DMS79 (cell line): Measurements from ENCODE around the gene COMMD7.
"Not testable (repeated sequence)": the region's sequence is repeated elsewhere in the genome, so short reads cannot be mapped to it uniquely, and the experiment has no call there.

ENCODE experiments used
- DNase-seq: peaks from one replicate; lab custom pipeline; 2025; lab: John Stamatoyannopoulos, UW

The COMMD7 gene

DNA sequence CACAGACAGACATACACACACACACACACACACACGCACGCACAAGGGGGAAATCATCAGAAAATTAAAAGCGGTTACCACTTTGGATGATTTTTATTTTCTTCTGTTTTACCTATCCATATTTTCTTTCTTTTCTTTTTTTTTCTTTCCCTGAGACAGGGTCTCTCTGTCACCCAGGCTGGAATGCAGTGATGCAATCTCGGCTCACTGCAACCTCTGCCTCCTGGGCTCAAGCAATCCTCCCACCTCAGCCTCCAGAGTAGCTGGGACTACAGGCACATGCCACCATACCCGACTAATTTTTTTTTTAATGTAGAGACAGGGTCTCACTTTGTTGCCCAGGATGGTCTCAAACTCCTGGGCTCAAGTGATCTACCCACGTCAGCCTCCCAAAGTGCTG lies 14.8 kb downstream of the COMMD7 start:
- not testable (repeated sequence) for DNase-seq

DNA sequence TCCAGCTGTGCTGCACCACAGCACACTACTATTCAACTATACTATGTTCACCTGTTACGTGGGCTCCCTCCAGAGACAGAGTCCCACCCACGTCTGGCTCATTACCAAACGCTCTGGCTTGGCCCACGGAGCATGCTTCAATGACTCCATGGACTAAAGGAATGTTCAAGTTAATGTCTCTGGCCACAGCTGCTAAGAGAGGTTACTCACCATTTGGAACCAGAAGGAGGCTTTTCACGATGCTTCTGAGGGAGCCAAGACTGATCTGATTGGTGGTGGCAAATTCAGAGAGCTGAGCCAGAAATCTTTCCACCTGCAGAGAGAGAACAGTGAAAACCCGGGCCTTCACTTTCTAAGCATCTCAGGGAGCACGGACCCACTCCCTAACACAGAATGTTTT lies 15.6 kb downstream of the COMMD7 start:
- peak; percentile 29 for DNase-seq

DNA sequence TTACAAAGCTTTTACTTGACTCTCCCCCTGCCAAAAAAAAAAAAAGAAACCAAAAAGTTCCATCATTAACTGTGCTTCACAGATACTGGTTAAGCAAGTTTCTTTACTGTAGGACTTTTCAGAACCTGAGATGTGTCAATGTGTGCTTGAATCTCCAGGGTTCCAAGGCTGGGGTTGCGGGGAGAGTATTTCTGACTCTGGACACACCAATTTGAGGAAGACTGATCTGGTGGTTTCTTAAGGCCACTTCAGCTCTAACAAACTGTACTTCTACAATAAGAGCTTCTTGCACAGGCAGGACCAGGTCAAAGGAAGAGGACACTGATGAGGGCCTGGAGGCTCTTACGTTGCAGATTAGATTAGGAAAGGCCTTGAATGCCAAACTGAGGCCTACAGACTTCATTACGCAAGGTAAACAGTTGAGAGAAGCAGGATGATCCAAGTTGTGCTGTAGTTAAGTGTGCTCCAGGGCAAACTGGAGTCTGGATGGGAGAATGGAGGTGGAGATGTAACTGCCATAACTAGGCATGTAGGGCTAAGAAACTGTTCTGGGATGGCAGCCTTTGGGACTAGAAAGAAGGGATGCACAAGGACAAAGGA lies 24.4 kb downstream of the COMMD7 start:
- DNase-seq = no peak

DNA sequence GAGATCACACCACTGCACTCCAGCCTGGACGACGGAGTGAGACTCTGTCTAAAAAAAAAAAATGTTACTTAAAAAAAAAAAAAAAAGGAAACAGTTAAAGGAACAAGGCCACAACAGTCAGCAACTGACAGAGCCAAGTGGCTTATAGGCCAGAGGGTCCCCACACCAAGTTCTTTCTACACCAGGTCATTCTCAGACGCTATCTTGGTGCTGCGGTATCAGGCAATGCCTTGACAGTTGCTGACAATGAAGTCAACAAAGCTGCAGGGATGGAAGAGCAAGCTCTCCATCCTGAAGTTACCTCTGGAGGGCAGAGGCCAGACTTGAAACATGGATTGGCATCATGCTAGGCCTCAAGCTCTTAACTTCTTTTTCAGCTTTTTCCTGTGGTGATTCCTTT lies 31.9 kb downstream of the COMMD7 start:
- DNase-seq = no peak

DNA sequence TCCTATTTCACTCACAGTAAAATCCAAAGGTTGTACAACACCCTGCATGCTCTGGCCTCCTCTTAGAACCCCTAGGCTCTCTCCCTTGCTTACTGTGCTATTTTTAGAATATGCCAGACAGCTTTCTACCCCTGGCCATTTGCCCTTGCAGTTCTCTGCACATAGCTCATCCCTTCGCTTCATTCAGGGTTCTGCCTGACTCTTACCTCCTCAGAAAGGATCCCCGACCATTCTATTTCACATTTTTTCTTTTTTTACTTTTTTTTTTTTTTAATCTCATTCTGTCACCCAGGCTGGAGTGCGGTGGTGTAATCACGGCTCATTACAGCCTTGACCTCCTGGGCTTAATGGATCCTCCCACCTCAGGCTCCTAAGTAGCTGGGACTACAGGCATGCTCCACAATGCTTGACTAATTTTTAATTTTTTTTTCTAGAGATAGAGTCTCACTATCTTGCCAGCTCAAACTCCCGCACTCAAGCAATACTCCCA lies 33.6 kb downstream of the COMMD7 start:
- no peak for DNase-seq

DNA sequence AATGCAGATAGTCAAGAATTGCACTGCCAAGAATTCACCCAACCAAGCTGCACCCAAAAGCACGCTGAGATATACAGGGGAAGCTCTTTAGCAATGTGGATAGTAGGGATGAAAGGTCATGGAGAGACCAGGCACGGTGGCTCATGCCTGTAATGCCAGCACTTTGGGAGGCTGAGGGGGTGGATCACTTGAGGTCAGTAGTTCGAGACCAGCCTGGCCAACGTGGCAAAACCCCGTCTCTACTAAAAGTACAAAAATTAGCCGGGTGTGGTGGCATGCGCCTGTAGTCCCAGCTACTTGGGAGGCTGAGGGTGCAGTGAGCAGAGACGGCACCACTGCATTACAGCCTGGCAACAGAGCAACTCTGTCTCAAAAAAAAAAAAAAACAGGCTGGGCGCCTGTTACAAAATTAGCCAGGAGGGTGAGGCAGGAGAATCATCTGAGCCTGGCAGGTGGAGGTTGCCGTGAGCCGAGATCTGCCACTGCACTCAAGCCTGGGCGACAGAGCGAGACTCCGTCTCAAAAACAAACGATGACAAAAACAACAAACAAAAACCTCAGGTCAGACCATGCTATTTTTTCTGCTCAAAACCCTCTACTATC lies 34.1 kb downstream of the COMMD7 start:
- not testable (repeated sequence) for DNase-seq

DNA sequence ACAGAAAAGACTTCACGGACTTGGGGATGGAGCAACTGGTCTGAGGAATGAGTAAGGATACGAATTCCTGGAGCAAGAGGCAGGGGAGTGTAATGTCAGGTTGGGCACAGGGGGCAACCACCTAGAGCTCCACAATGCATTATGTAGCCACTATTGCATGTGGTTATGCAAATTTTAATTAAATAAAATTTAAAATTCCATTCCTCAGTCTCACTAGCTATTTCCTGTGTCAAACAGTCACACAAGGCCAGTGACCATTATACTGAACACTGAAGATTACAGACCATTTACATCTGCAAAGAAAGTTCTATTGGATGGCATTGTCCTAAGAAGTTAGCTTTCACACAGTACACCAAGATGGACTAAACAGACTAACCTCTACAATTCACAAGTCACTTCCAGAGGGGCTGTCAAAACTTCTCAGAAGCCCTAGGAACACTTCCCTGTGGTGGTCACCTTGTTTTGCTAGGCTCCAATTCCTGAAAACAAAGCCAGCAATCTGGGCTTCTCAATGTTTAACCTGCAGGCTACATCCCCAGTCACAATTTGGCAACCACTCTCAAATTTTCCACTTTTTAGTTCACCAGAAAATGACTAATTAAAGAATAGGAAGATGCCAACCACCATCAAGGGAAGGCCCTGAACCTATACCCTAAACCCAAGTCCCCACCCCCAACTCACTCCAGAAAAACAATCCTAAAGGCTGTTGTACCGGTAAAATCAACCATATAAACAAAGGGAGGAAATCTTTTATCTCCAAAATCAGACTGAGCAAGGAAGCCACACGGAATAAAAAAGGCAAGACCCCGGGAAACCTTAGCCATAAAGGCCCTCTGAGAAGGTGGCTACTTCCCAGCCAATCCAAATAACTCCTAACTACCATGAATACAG lies 35.3 kb downstream of the COMMD7 start:
- no peak for DNase-seq

DNA sequence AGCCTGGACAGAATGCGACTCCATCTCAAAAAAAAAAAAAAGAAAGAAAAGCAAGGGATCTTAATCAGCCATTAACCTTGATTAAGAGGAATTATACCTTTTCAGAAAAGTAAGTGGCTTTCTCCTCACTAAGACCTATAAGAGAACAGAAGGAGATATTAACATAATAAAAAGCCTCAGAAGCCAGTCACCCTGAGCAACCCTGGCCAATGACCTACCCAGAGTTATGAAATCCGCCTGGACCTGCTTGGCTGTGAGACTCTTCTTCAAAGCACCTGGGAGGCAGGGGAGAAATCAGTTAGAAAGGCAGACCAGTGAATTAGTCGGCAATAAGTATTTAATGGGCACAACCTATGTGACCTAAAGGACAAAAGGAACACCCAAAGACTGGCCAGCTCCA lies 36.8 kb downstream of the COMMD7 start:
- no peak for DNase-seq

DNA sequence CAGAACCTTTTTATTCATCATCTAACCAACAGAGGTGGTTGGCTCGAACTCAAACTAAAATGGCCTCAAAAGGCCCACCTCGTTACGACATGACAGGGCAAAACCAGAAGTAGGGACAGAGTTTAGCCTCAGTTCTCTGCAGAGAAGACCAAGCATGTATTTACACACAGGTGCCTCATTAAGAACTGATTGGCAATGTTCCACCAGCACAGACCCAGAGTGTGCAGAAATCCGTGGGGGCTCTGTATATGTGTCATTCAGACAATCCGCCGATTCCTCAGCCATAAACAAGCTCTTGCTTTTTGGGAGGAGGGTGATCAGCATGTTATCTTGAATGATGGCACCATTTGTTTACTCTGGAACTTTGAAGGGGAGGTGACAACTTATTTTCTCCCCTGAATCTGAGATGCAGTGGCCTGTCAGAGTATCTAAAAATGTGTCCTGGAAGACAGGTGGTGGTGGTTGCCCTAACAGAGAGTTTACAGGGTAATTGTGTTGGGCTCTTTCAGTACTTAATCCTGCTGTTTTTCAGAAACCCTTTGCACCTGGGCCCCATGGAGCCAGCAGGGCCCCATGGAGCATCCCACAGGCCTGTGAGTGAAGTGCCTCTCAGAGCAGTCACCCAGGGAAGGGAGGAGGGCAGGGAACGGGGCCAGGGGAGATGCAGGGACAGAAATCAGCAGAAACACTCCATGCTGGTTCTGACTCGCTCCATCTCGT lies 40.4 kb downstream of the COMMD7 start:
- DNase-seq = no peak

DNA sequence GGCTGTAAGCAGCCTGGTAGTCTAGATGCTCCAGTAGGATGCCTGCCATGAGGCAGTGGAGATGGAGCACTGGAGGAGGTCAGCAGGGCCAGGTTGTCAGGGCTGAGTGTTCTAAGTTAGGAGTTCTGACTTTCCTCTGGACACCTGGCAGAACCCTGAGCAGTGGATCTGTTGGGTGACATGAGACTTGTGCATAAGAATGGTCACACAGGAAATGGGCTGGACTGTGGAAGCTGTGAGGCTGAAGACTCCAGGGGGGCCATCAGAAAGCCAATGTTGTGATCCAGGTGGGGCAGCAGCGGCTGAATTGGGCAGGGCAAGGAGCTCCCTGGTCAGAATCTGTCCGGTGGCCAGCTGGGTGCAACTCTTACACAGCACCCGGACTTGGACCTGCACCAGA lies 45.7 kb downstream of the COMMD7 start:
- no peak for DNase-seq

DNA sequence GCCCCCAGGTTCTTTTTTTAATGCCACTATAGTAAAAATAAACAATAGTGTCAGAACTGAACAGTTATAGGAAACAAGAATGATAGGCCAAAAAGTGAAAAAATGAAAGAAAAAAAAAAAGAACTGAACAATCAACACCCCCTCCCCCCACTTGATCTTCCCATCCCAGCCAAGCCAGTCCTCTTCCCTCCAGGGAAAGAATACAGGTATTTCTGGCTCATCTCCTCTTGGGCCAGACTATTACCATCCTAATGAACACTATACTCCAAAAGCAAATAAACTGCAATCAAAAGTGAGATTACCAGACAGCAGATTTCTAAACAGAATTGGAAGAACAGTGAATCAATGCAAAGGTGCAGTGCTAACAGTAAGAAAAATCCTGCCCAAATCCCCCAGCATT lies 48.2 kb downstream of the COMMD7 start:
- DNase-seq = no peak

DNA sequence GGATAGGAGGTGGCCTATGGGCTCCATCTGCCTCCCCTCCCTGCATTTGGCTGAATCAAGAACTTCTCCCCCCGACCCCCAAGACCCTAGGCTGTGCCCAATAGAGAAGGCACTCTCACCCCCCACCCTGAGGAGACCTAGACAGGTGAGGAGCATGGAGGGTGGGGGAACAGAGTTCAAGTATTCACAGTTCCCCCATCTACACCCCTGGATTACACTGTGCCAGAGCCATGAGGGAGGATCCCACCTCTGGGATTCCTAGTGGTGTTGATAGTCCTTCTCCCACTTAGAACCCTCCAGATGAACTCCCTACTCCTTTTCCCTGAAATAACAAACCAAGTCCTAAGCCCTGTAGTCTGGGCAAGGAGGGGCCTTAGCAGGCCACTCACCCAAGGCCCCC lies 54.3 kb downstream of the COMMD7 start:
- not testable (repeated sequence) for DNase-seq

DNA sequence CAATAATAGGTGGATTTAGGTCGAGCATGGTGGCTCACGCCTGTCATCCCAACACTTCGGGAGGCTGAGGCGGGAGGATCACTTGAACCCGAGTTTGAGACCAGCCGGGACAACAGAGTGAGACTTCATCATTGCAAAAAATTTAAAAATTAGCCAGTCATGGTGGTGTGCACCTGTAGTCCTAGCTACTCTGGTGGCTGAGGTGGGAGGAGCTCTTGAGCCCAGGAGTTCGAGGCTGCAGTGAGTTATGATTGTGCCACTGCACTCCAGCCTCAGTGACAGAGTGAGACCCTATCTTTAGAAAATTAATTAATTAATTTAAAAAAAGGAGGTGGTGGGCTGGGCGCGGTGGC lies 56.1 kb downstream of the COMMD7 start:
- DNase-seq = no peak

DNA sequence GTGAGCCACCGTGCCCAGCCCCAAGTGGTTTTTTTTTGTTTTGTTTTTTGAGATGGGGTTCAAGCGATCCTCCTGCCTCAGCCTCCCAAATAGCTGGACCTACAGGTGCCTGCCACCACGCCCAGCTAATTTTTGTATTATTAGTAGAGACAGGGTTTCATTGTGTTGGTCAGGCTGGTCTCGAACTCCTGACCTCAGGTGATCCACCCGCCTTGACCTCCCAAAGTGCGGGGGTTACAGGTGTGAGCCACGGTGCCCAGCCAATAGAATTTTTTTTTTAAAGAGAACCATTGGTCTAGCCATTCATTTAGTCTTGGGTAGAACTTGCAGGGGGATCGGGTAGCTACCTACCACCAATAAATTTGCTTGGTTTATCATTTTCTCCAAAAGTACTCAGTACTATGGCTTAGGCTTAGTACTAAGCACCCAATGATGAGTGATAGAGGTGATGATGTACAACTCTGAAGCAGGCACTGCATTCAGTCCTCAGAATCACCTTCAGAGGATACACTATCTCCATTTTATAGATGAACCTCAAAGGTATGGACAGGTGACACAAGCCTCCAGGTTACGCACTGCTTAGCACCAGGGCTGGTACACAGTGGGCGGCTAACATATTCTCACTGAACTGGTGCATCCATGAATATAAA lies 56.6 kb downstream of the COMMD7 start:
- DNase-seq = no peak

DNA sequence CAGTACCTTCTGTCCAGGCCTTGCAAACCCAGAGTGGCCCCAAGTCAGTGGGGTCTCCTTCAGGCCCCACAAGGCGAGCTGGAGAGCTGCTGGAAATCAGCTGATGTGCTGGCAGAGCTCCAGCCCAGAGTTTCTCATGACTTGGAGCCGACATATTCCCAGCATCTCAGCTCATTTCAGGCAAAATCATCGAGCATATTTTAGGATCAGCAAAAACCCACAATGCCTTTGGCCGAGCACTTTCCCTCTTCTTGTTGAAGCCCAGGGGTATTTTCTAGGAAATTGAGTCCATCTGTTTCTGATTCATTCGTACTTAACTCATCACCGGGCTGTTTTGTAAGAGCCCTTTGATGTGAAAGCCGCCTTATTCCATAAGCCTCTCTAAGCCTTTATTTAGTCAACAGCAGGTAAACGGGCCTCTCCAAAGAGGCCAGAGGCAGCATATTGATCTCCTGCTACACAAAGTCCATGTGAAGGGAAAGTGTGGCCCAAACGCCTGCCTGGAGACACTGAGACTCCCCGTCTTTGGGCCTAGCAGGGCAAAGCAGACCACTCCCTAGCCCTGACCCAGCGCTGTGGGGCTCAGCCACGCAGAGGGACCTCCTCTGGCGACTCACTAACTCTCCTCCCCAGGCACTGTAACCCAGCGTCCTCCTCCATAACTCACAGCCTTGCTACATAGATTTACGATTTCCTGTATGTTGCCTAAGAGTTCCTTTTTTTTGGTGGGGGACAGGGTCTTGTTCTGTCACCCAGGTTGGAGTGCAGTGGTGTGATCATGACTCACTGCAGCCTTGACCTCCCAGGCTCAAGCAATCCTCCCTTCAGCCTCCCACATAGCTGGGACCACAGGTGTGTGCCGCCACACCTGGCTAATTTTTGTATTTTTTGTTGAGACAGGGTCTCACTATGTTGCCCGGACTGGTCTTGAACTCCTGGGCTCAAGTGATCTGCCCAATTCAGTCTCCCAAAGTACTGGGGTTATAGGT lies 57.4 kb downstream of the COMMD7 start:
- DNase-seq = no peak

DNA sequence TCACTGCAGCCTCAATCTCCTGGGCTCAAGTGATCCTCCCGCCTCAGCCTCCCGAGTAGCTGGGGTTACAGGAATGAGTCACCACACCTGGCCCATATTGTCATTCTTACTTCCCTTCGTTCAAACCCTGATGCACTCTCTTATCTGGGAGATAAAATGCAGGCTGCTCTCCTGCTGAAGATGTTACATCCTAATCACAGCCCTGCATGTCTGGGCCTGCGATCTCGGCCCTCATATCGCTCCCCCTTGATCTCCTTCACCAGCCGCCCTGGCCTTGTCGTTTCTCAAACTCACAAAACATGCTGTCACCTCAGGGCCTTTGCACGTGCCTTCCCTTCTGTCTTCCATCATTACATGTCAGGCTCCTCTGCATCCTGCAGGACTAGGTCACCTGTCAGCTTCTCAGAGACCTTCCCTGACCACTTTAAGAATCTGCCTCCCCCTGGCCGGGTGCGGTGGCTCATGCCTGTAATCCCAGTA lies 60.7 kb downstream of the COMMD7 start:
- no peak for DNase-seq

DNA sequence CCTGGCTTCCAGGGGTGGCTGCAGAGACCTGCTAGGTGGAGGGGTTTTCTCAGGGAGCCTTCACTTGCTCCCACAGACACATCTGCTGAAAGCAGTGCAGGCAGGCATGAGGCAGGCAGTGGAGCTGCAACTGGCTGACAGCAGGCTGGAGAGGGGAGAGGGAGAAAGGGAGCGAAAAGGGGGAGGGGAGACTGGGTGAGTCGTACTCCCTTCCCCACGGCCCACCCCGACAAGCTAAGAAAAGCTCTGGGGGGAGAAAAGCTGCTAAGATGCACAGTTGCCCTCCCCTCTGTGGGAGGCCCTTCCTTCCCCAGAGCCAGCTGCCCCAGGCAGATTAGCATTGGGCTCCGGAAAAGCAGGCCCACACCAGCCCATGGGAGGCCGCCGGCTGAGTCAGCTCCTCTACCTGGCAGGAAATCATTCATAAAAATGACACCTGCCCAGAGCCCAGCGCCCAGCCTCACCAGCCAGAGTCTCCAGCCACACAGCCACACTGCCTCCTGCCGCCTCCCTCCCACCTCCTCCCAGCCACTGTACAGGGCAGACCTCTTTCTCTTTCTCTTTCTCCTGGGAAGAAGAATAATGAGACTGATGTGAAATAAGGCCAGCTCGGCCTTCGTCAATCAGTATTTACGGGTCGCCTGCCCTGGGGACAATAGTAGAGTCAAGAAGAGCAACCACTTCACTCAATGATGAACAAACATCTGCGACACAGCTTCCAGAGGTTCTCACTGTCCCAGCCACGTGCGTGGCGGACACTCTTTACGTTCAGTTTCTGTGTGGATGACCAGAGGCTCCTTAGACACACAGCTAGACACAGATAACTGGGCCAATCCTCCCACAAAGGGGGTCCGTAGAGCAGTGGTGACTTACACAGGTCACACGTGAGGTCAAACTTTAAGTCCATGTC lies 61.8 kb downstream of the COMMD7 start:
- peak; percentile 48 for DNase-seq

DNA sequence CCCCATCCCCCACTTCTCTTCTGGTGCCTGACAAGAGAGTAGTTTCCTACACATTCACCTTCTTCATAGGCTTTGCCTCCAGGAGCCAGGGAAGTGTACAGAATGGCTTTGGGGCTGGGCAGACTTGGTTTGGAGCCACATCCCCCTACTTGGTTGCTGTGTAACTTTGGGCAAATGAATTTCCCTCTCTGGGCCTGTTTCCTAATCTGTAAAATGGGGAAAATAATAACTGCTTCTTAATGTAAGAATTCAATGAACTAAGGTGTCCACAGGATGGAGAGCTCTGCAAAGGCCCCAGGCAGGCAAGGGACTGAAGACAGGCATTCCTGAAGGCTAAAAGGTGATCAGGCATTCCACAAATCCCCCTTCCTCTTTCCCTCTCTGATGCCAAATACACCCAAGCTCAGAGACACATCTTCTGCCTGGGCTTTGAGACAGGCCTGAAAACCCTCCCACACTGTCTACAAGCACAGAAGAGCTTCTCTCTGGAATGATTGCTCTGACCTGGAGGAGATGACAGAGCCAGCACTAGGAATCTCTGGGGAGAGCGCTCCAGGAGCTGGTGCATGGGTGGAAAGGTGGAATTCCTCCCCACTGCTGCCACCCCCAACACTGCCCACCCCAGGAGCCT lies 62.6 kb downstream of the COMMD7 start:
- no peak for DNase-seq

DNA sequence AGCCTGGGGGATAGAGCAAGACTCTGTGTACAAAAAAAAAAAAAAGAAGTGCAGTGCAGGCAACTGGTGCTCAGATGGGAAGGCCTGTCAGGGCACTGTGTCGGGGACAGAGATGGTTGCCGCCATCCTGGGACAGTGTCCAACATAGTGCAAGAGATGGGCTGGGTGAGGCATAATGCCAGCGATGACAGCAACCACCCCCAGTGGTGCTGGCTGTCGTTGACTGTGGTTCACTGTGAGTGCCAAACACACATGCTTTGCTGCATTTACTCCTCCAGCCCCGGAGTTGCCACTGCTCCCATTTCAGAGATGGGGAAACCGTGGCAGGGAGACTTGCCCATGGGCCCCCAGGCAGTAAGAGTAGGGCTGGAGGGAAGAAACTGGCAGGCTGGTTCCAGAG lies 64.3 kb downstream of the COMMD7 start:
- DNase-seq = no peak
